Transverse colon (tissue), 4 donors: ENCODE measurements around the gene OBSCN.

Experiments
- EP300 ChIP-seq: sonication (generic); formaldehyde crosslinking; IDR thresholded peaks from one replicate; pipeline ENCODE4 v1.6.1; 2017; ENCODE audit warnings: antibody characterized with exemption, low read depth
- POLR2A ChIP-seq: fragments of 450-650 bp; IDR thresholded peaks from one replicate; pipeline ENCODE4 v1.6.1; 2016; ENCODE audit warnings: antibody characterized with exemption, mild to moderate bottlenecking, moderate library complexity
- POLR2AphosphoS5 ChIP-seq, 3 donors: sonication (generic); formaldehyde crosslinking; IDR thresholded peaks; one replicate each; pipeline ENCODE4 v1.6.1; 2016; ENCODE audit warnings: antibody characterized with exemption in 3 of 3
- TF ChIP-seq, protein P1 (sequence below), 5 experiments: fragments of 200-600 bp in 3 of 5; fragments of 450-650 bp in 2 of 5; sonication (generic) in 3 of 5; IDR thresholded peaks; 1 replicate in 2 of 5; 2 replicates in 3 of 5; pipeline ENCODE4 v1.5.1; 2016 to 2017; ENCODE audit warnings: antibody characterized with exemption in 5 of 5, inconsistent platforms in 3 of 5, mild to moderate bottlenecking in 2 of 5, moderate library complexity in 1 of 5

- TF ChIP-seq, protein P1, sequence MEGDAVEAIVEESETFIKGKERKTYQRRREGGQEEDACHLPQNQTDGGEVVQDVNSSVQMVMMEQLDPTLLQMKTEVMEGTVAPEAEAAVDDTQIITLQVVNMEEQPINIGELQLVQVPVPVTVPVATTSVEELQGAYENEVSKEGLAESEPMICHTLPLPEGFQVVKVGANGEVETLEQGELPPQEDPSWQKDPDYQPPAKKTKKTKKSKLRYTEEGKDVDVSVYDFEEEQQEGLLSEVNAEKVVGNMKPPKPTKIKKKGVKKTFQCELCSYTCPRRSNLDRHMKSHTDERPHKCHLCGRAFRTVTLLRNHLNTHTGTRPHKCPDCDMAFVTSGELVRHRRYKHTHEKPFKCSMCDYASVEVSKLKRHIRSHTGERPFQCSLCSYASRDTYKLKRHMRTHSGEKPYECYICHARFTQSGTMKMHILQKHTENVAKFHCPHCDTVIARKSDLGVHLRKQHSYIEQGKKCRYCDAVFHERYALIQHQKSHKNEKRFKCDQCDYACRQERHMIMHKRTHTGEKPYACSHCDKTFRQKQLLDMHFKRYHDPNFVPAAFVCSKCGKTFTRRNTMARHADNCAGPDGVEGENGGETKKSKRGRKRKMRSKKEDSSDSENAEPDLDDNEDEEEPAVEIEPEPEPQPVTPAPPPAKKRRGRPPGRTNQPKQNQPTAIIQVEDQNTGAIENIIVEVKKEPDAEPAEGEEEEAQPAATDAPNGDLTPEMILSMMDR (IDR thresholded peaks at IDR 0.05): no peak
- TF ChIP-seq POLR2A (no peak), EP300 (no peak), POLR2AphosphoS5 (IDR thresholded peaks at IDR 0.05) (no peak)
Measured at GRCh38 chr1:228363686-228364067, 155.8 kb downstream of the OBSCN start.
